ENCODE data around the gene KANSL1L. TPM values are rescaled to one million over a fixed set of nuclear protein-coding genes. Genes with fewer than 3 reads are reported as not detected.

Gene KANSL1L
- total and polyA plus RNA-seq, 10 of the 15 experiments (the other 5 are each of a cell fraction or from before 2014, with no cell fraction given): 1.2 to 9.5 (median 3.7) TPM

DNA sequence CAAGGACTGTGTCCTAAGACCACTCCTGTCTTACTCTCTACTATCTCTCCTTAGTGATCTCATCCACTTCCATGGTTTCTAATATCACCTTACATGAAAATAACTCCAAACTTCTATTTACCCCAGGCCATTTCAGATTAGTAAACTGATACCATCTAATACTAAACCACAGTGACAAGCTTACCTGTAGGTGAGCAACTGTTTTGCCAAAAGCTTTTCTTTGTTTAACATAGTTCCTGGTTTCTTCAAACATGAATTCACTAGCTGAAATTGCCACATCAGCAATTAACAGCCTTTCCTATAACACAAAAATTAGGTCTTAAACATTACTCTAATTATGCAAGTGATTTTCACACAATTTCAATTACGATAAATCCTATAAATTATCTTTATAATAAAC is 31.9 kb upstream of the KANSL1L start:
- H3K9me3 ChIP-seq (replicated peaks; ENCODE audit: control insufficient read depth, insufficient read depth, low read length): no peaks in the 10 kb centered on the region
- H3K27me3 ChIP-seq (replicated peaks in 1 of 2; ENCODE audit: control insufficient read depth in 2 of 2, insufficient read depth in 2 of 2, low read length in 1 of 2): no peaks in the 10 kb centered on the region; a peak in 1 of 4 replicates
- FAIRE-seq: no peak
- no peaks in the 10 kb centered on the region for H3K4me1 ChIP-seq (ENCODE audit: control insufficient read depth, insufficient read depth, low read length)
- H3K4me2 ChIP-seq (ENCODE audit: control insufficient read depth, insufficient read depth): no peak overlapping the region
- no peak overlapping the region for H3K27ac ChIP-seq (ENCODE audit: control insufficient read depth, insufficient read depth)
- 0% methylated on average over 1 of the region's 1 CpG for whole genome bisulfite sequencing (ENCODE audit: insufficient coverage, insufficient replicate concordance, low lambda C conversion rate, missing lambda C conversion rate)
- intact Hi-C loops (cut with micrococcal nuclease; ENCODE audit: unreplicated experiment) (no loop called here), in situ Hi-C loops (cut with MboI) (loop anchor here (25.0 kb wide), 1 partner anchor 866 kb away; no protein-coding TSS in a partner anchor)
- H3K36me3 ChIP-seq (ENCODE audit: control insufficient read depth in 2 of 2, insufficient read depth in 2 of 2, low read length in 1 of 2): no peaks in the 10 kb centered on the region
- H3K79me2 ChIP-seq (ENCODE audit: control insufficient read depth, insufficient read depth, low read length): no peaks in the 10 kb centered on the region
- CTCF ChIA-PET: interaction anchor here (1.5 to 2.5 kb wide), 3 partner anchors 15 to 226 kb away, joined by 7 to 11 read pairs (median 10); no protein-coding TSS in a partner anchor
- no peak overlapping the region for H2AFZ ChIP-seq (ENCODE audit: control insufficient read depth, low read depth, low read length)
- RAD21 ChIA-PET (ENCODE audit: unreplicated experiment): no interaction called here
- ATAC-seq: no peak
- H3K9ac ChIP-seq (ENCODE audit: control insufficient read depth, insufficient read depth, low read length): no peak overlapping the region
- SMC1A ChIA-PET (ENCODE audit: uncharacterized antibody, unreplicated experiment): interaction anchor here (2.0 kb wide), 1 partner anchor 10 kb away, joined by 7 read pairs; no protein-coding TSS in a partner anchor
- no peaks in the 10 kb centered on the region for H4K20me1 ChIP-seq (ENCODE audit: control insufficient read depth, insufficient read depth)
- no peak overlapping the region for H3K4me3 ChIP-seq
- DNase-seq (ENCODE audit: low read depth, low spot score): no peak
- no TSS peak for BruUV-seq (replicated peaks)
- POLR2A ChIA-PET: no interaction called here
- TF ChIP-seq, protein P1, sequence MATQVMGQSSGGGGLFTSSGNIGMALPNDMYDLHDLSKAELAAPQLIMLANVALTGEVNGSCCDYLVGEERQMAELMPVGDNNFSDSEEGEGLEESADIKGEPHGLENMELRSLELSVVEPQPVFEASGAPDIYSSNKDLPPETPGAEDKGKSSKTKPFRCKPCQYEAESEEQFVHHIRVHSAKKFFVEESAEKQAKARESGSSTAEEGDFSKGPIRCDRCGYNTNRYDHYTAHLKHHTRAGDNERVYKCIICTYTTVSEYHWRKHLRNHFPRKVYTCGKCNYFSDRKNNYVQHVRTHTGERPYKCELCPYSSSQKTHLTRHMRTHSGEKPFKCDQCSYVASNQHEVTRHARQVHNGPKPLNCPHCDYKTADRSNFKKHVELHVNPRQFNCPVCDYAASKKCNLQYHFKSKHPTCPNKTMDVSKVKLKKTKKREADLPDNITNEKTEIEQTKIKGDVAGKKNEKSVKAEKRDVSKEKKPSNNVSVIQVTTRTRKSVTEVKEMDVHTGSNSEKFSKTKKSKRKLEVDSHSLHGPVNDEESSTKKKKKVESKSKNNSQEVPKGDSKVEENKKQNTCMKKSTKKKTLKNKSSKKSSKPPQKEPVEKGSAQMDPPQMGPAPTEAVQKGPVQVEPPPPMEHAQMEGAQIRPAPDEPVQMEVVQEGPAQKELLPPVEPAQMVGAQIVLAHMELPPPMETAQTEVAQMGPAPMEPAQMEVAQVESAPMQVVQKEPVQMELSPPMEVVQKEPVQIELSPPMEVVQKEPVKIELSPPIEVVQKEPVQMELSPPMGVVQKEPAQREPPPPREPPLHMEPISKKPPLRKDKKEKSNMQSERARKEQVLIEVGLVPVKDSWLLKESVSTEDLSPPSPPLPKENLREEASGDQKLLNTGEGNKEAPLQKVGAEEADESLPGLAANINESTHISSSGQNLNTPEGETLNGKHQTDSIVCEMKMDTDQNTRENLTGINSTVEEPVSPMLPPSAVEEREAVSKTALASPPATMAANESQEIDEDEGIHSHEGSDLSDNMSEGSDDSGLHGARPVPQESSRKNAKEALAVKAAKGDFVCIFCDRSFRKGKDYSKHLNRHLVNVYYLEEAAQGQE (IDR thresholded peaks at IDR 0.05; ENCODE audit: low read depth, low read length): no peak

DNA sequence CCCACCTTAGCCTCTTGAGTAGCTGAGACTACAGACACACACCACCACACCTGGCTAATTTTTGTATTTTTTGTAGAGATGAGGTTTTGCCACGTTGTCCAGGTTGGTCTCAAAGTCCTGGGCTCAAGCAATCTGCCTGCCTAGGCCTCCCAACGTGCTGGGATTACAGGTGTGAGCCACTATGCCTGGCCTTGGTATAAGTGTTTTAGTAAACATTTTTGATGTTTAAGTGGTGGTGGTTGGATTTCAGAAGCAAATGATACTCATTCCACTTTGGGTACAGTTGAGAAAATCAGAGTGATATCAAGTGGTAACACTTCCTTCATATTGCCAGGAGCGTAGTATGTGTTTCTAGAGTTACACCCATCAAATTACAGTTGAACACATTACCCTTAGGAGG is 28.6 kb upstream of the KANSL1L start:
- RAD21 ChIA-PET (ENCODE audit: unreplicated experiment): no interaction called here
- DNase-seq (ENCODE audit: low read depth, low spot score): no peak
- Histone ChIP-seq H3K9me3 (replicated peaks; ENCODE audit: control insufficient read depth, insufficient read depth, low read length) (no peaks in the 10 kb centered on the region), H4K20me1 (ENCODE audit: control insufficient read depth, insufficient read depth) (no peaks in the 10 kb centered on the region), H3K4me3 (no peak overlapping the region), H3K4me2 (ENCODE audit: control insufficient read depth, insufficient read depth) (no peak overlapping the region), H3K79me2 (ENCODE audit: control insufficient read depth, insufficient read depth, low read length) (no peaks in the 10 kb centered on the region), H3K36me3 (ENCODE audit: control insufficient read depth in 2 of 2, insufficient read depth in 2 of 2, low read length in 1 of 2) (no peaks in the 10 kb centered on the region), H3K9ac (ENCODE audit: control insufficient read depth, insufficient read depth, low read length) (no peak overlapping the region), H3K4me1 (ENCODE audit: control insufficient read depth, insufficient read depth, low read length) (no peaks in the 10 kb centered on the region), H3K27ac (ENCODE audit: control insufficient read depth, insufficient read depth) (no peak overlapping the region), H2AFZ (ENCODE audit: control insufficient read depth, low read depth, low read length) (no peak overlapping the region), H3K27me3 (replicated peaks in 1 of 2; ENCODE audit: control insufficient read depth in 2 of 2, insufficient read depth in 2 of 2, low read length in 1 of 2) (no peaks in the 10 kb centered on the region; a peak in 1 of 4 replicates)
- SMC1A ChIA-PET (ENCODE audit: uncharacterized antibody, unreplicated experiment): interaction anchor here (1.1 to 2.0 kb wide), 3 partner anchors 19 to 238 kb away, joined by 3 to 13 read pairs (median 5); no protein-coding TSS in a partner anchor
- CTCF ChIA-PET: interaction anchor here (0.6 to 2.9 kb wide), 9 partner anchors 25 to 865 kb away, joined by 3 to 40 read pairs (median 4); partner anchors contain the start of gene ACADL
- no TSS peak for BruUV-seq (replicated peaks)
- ATAC-seq: no peak
- in situ Hi-C loops (cut with MboI) (loop anchor here (5.0 to 25.0 kb wide), 4 partner anchors 128 to 1813 kb away; no protein-coding TSS in a partner anchor), intact Hi-C loops (cut with micrococcal nuclease; ENCODE audit: unreplicated experiment) (loop anchor here (1.0 to 10.0 kb wide), 4 partner anchors 223 to 1803 kb away; no protein-coding TSS in a partner anchor)
- no peak for FAIRE-seq
- WGBS (ENCODE audit: insufficient coverage, insufficient replicate concordance, low lambda C conversion rate, missing lambda C conversion rate): 11% methylated on average over 3 of the region's 3 CpGs
- POLR2A ChIA-PET: no interaction called here
- TF ChIP-seq, protein P2, sequence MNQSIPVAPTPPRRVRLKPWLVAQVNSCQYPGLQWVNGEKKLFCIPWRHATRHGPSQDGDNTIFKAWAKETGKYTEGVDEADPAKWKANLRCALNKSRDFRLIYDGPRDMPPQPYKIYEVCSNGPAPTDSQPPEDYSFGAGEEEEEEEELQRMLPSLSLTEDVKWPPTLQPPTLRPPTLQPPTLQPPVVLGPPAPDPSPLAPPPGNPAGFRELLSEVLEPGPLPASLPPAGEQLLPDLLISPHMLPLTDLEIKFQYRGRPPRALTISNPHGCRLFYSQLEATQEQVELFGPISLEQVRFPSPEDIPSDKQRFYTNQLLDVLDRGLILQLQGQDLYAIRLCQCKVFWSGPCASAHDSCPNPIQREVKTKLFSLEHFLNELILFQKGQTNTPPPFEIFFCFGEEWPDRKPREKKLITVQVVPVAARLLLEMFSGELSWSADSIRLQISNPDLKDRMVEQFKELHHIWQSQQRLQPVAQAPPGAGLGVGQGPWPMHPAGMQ (IDR thresholded peaks at IDR 0.05; ENCODE audit: borderline replicate concordance): no peak
- TF ChIP-seq PAX5 (IDR thresholded peaks at IDR 0.05; ENCODE audit: borderline replicate concordance, low read depth, low read length) (no peak), LARP7 (IDR thresholded peaks at IDR 0.05) (no peak)
- TF ChIP-seq, protein P3, sequence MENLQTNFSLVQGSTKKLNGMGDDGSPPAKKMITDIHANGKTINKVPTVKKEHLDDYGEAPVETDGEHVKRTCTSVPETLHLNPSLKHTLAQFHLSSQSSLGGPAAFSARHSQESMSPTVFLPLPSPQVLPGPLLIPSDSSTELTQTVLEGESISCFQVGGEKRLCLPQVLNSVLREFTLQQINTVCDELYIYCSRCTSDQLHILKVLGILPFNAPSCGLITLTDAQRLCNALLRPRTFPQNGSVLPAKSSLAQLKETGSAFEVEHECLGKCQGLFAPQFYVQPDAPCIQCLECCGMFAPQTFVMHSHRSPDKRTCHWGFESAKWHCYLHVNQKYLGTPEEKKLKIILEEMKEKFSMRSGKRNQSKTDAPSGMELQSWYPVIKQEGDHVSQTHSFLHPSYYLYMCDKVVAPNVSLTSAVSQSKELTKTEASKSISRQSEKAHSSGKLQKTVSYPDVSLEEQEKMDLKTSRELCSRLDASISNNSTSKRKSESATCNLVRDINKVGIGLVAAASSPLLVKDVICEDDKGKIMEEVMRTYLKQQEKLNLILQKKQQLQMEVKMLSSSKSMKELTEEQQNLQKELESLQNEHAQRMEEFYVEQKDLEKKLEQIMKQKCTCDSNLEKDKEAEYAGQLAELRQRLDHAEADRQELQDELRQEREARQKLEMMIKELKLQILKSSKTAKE (IDR thresholded peaks at IDR 0.05; ENCODE audit: low read depth, poor library complexity, severe bottlenecking): no peak
